SK-N-SH treated with all-trans-retinoic acid at 6 μM for 48 hours (cell line): ENCODE results near the gene SLC2A8.

Source experiments
- ATAC-seq: fragments of 200-7000 bp; cut with Tn5 transposase; 3 replicates; pipeline ENCODE4 v1.9.1; 2020; ENCODE audit warnings: mild to moderate bottlenecking, moderate library complexity
- ARNTL ChIP-seq: fragments of 450-650 bp; formaldehyde crosslinking; IDR thresholded peaks from 2 replicates; pipeline ENCODE4 v1.5.0; 2020; ENCODE audit warnings: low read depth, mild to moderate bottlenecking, moderate library complexity, borderline replicate concordance
- CSDC2 ChIP-seq: fragments of 250-450 bp; sonication (Bioruptor Pico); IDR thresholded peaks from 2 replicates; pipeline ENCODE4 v1.5.0; 2020; ENCODE audit warnings: mild to moderate bottlenecking, moderate library complexity
- ESRRG ChIP-seq: fragments of 250-450 bp; sonication (Bioruptor Pico); IDR thresholded peaks from 2 replicates; pipeline ENCODE4 v1.6.1; 2021; ENCODE audit warnings: mild to moderate bottlenecking
- ISL1 ChIP-seq: fragments of 250-450 bp; sonication (Bioruptor Pico); IDR thresholded peaks from 2 replicates; pipeline ENCODE4 v2.1.2; 2022; ENCODE audit warnings: mild to moderate bottlenecking, moderate library complexity
- OSR1 ChIP-seq: fragments of 250-450 bp; sonication (Bioruptor Pico); IDR thresholded peaks from 2 replicates; pipeline ENCODE4 v1.8.0; 2022; ENCODE audit warnings: moderate library complexity, mild to moderate bottlenecking, inconsistent platforms
- PATZ1 ChIP-seq: fragments of 250-450 bp; sonication (Bioruptor Pico); IDR thresholded peaks from 2 replicates; pipeline ENCODE4 v1.8.0; 2020; ENCODE audit warnings: mild to moderate bottlenecking, moderate library complexity, borderline replicate concordance
- POU6F1 ChIP-seq: fragments of 250-450 bp; sonication (Bioruptor Pico); IDR thresholded peaks from 2 replicates; pipeline ENCODE4 v1.8.0; 2021; ENCODE audit warnings: low read depth, mild to moderate bottlenecking, moderate library complexity, borderline replicate concordance
- RARB ChIP-seq: fragments of 250-450 bp; sonication (Bioruptor Pico); IDR thresholded peaks from 2 replicates; pipeline ENCODE4 v1.8.0; 2021; ENCODE audit warnings: mild to moderate bottlenecking, moderate library complexity
- SNAI2 ChIP-seq: fragments of 250-450 bp; sonication (Bioruptor Pico); IDR thresholded peaks from 2 replicates; pipeline ENCODE4 v1.5.0; 2020; ENCODE audit warnings: mild to moderate bottlenecking, moderate library complexity
- TCF4 ChIP-seq: fragments of 250-450 bp; sonication (Bioruptor Pico); IDR thresholded peaks from 2 replicates; pipeline ENCODE4 v1.8.0; 2021; ENCODE audit warnings: mild to moderate bottlenecking, moderate library complexity, borderline replicate concordance
- TOX ChIP-seq: fragments of 250-450 bp; sonication (Bioruptor Pico); IDR thresholded peaks from 2 replicates; pipeline ENCODE4 v1.8.0; 2021; ENCODE audit warnings: mild to moderate bottlenecking, moderate library complexity, borderline replicate concordance
- ZNF565 ChIP-seq: fragments of 450-650 bp; formaldehyde crosslinking; conservative IDR thresholded peaks from 2 replicates; pipeline ENCODE4 v1.5.0; 2020; ENCODE audit warnings: low read depth, mild to moderate bottlenecking, moderate library complexity
- ZNF70 ChIP-seq: fragments of 450-650 bp; formaldehyde crosslinking; IDR thresholded peaks from 2 replicates; pipeline ENCODE4 v1.5.0; 2020; ENCODE audit warnings: mild to moderate bottlenecking, moderate library complexity
- TF ChIP-seq, protein P1 (sequence below): fragments of 250-450 bp; sonication (Bioruptor Pico); IDR thresholded peaks from 2 replicates; pipeline ENCODE4 v1.5.1; 2021; ENCODE audit warnings: mild to moderate bottlenecking, moderate library complexity
- TF ChIP-seq, protein P2 (sequence below): fragments of 250-450 bp; sonication (Bioruptor Pico); IDR thresholded peaks from 2 replicates; pipeline ENCODE4 v1.5.0; 2020; ENCODE audit warnings: mild to moderate bottlenecking, moderate library complexity
- TF ChIP-seq, protein P3 (sequence below): fragments of 250-450 bp; sonication (Bioruptor Pico); IDR thresholded peaks from 2 replicates; pipeline ENCODE4 v1.5.1; 2020; ENCODE audit warnings: low read depth, mild to moderate bottlenecking, moderate library complexity

Gene SLC2A8

GRCh38 chr9:127370147-127370579 lies 26.8 kb upstream of the SLC2A8 start:
- ATAC-seq: no peak
- TF ChIP-seq, protein P1, sequence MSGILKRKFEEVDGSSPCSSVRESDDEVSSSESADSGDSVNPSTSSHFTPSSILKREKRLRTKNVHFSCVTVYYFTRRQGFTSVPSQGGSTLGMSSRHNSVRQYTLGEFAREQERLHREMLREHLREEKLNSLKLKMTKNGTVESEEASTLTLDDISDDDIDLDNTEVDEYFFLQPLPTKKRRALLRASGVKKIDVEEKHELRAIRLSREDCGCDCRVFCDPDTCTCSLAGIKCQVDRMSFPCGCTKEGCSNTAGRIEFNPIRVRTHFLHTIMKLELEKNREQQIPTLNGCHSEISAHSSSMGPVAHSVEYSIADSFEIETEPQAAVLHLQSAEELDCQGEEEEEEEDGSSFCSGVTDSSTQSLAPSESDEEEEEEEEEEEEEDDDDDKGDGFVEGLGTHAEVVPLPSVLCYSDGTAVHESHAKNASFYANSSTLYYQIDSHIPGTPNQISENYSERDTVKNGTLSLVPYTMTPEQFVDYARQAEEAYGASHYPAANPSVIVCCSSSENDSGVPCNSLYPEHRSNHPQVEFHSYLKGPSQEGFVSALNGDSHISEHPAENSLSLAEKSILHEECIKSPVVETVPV (CRISPR knock-in tag): no peak
- TF ChIP-seq SNAI2 (CRISPR knock-in tag): no peak
- no peak for TF ChIP-seq RARB (CRISPR knock-in tag)
- TF ChIP-seq TCF4 (CRISPR knock-in tag): no peak
- no peak for TF ChIP-seq ZNF70 (CRISPR knock-in tag)
- no peak for TF ChIP-seq ISL1 (CRISPR knock-in tag)

- no peak for ATAC-seq
- TF ChIP-seq, protein P2, sequence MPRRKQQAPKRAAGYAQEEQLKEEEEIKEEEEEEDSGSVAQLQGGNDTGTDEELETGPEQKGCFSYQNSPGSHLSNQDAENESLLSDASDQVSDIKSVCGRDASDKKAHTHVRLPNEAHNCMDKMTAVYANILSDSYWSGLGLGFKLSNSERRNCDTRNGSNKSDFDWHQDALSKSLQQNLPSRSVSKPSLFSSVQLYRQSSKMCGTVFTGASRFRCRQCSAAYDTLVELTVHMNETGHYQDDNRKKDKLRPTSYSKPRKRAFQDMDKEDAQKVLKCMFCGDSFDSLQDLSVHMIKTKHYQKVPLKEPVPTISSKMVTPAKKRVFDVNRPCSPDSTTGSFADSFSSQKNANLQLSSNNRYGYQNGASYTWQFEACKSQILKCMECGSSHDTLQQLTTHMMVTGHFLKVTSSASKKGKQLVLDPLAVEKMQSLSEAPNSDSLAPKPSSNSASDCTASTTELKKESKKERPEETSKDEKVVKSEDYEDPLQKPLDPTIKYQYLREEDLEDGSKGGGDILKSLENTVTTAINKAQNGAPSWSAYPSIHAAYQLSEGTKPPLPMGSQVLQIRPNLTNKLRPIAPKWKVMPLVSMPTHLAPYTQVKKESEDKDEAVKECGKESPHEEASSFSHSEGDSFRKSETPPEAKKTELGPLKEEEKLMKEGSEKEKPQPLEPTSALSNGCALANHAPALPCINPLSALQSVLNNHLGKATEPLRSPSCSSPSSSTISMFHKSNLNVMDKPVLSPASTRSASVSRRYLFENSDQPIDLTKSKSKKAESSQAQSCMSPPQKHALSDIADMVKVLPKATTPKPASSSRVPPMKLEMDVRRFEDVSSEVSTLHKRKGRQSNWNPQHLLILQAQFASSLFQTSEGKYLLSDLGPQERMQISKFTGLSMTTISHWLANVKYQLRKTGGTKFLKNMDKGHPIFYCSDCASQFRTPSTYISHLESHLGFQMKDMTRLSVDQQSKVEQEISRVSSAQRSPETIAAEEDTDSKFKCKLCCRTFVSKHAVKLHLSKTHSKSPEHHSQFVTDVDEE (CRISPR knock-in tag): no peak
- TF ChIP-seq POU6F1 (CRISPR knock-in tag): no peak
- no peak for TF ChIP-seq SNAI2 (CRISPR knock-in tag)
- TF ChIP-seq CSDC2 (CRISPR knock-in tag): no peak
Observed at GRCh38 chr9:127370672-127371648, 26.0 kb upstream of the SLC2A8 start.

DNA sequence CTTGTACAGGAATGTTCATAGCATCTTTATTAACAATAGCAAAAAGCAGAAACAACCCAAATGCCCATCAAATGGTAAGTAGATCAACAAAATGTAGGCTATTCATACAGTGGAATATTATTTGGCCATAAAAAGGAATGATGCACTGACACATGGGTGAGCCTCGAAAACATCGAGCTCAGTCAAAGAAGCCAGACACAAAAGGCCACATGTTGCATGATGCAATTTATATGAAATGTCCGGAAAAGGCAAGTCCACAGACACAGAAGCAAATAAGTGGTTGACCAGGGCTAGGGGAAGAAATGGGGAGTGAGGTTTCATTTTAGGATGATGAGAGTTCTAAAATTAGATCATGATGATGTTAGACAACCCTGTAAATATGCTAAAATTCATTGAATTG lies 16.5 kb upstream of the SLC2A8 start:
- TF ChIP-seq CSDC2 (CRISPR knock-in tag) (no peak), ARNTL (CRISPR knock-in tag) (no peak), RARB (CRISPR knock-in tag) (no peak), OSR1 (no peak), PATZ1 (CRISPR knock-in tag) (no peak), ZNF565 (CRISPR knock-in tag) (no peak), TOX (CRISPR knock-in tag) (no peak), ISL1 (CRISPR knock-in tag) (no peak), ESRRG (no peak)
- TF ChIP-seq, protein P3, sequence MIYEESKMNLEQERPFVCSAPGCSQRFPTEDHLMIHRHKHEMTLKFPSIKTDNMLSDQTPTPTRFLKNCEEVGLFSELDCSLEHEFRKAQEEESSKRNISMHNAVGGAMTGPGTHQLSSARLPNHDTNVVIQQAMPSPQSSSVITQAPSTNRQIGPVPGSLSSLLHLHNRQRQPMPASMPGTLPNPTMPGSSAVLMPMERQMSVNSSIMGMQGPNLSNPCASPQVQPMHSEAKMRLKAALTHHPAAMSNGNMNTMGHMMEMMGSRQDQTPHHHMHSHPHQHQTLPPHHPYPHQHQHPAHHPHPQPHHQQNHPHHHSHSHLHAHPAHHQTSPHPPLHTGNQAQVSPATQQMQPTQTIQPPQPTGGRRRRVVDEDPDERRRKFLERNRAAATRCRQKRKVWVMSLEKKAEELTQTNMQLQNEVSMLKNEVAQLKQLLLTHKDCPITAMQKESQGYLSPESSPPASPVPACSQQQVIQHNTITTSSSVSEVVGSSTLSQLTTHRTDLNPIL (CRISPR knock-in tag): no peak
- TF ChIP-seq, protein P2 (CRISPR knock-in tag): no peak
- ATAC-seq: no peak
